Vagina (tissue), 2 donors: ENCODE results near the gene DYSF.

ENCODE experiments used
- POLR2A ChIP-seq, 2 donors: fragments of 450-650 bp; IDR thresholded peaks; one replicate each; pipeline ENCODE4 v1.6.1; 2017; ENCODE audit warnings: antibody characterized with exemption in 2 of 2, mild to moderate bottlenecking in 2 of 2, moderate library complexity in 2 of 2
- TF ChIP-seq, protein P1 (sequence below), 3 experiments: fragments of 450-650 bp in 2 of 3; fragments of 200-600 bp in 1 of 3; sonication (generic) in 1 of 3; IDR thresholded peaks; one replicate each; pipeline ENCODE4 v1.5.1; 2017 to 2019; ENCODE audit warnings: antibody characterized with exemption in 3 of 3, mild to moderate bottlenecking in 2 of 3, moderate library complexity in 2 of 3

DNA sequence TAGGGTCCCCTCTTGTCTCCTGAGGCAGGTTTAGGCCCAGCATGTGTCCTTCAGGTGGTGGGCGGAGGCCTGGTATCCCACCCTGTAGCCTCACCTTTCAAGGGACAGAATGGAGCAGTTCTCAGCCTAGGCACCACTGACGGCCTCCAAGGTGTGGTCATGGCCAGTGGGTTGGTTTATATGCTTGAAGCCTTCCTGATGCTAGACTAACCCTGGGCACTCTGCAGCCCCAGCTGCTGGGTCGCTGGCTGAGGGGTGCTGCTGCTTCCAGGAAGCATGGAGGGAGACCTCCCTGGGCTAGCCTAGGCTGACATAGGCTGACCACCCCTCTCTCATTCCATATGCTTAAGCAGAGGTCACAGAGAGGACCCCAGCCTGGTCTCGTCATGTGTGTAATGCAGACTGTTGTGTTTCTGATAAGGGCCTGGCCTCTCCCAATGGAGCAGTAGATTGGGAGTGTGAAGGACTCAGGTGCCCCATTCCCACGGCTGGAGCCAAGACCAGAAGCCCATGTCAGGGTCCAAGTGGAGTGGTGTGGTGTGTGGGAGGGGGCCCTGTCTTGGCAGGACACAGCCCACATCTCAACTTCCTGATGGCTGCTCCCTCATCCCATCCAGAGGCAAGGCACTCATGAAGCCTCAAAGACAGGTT is 206.6 kb downstream of the DYSF start:
- TF ChIP-seq, protein P1, sequence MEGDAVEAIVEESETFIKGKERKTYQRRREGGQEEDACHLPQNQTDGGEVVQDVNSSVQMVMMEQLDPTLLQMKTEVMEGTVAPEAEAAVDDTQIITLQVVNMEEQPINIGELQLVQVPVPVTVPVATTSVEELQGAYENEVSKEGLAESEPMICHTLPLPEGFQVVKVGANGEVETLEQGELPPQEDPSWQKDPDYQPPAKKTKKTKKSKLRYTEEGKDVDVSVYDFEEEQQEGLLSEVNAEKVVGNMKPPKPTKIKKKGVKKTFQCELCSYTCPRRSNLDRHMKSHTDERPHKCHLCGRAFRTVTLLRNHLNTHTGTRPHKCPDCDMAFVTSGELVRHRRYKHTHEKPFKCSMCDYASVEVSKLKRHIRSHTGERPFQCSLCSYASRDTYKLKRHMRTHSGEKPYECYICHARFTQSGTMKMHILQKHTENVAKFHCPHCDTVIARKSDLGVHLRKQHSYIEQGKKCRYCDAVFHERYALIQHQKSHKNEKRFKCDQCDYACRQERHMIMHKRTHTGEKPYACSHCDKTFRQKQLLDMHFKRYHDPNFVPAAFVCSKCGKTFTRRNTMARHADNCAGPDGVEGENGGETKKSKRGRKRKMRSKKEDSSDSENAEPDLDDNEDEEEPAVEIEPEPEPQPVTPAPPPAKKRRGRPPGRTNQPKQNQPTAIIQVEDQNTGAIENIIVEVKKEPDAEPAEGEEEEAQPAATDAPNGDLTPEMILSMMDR (IDR thresholded peaks at IDR 0.05), result no peak
- no peak for TF ChIP-seq POLR2A (IDR thresholded peaks at IDR 0.05)
